GM12878 (cell line): ENCODE data around the gene TRIM45. TPM values are rescaled to one million over a fixed set of nuclear protein-coding genes. Genes with fewer than 3 reads are reported as not detected.

Experiments
- ATAC-seq: fragments of 200-7000 bp; cut with Tn5 transposase; 3 replicates; pipeline ENCODE4 v1.9.1; 2020; ENCODE audit warnings: mild to moderate bottlenecking, moderate library complexity
- BruUV-seq: library from RNA; stranded (reverse); fragments of 400-500 nt; replicated peaks from 2 replicates; lab custom pipeline; 2021; lab: Mats Ljungman, UMichigan
- CTCF ChIA-PET: fragments of 300-600 bp; sonication (Branson Sonifier 250); formaldehyde crosslinking; extraction: SDS; loops from one replicate; lab custom pipeline; 2021; ENCODE audit warnings: inconsistent platforms; lab: Yijun Ruan, JAX
- POLR2A ChIA-PET: fragments of 350-600 bp; formaldehyde crosslinking; extraction: SDS; loops from one replicate; lab custom pipeline; 2021; ENCODE audit warnings: inconsistent platforms; lab: Charles Lee
- RAD21 ChIA-PET: fragments of 300-600 bp; sonication (Branson Sonifier 250); formaldehyde crosslinking; loops from one replicate; lab custom pipeline; 2023; ENCODE audit warnings: antibody characterized with exemption; ENCODE audit not compliant: unreplicated experiment; lab: Charles Lee
- SMC1A ChIA-PET: fragments of 300-600 bp; sonication (Branson Sonifier 250); formaldehyde crosslinking; loops from one replicate; lab custom pipeline; 2023; ENCODE audit not compliant: unreplicated experiment, uncharacterized antibody; lab: Charles Lee
- DNase-seq: peaks from one replicate; pipeline ENCODE4 v3.0.0-alpha.2; 2011; ENCODE audit warnings: low read depth, low spot score
- FAIRE-seq: peaks from 3 replicates; lab custom pipeline; 2011; peaks lifted over from hg19 to GRCh38; lab: Jason Lieb, UNC
- H2AFZ ChIP-seq: 2 replicates; pipeline ENCODE4 v1.6.0; 2011; ENCODE audit warnings: low read depth, low read length, control low read depth; ENCODE audit not compliant: control insufficient read depth
- H3K27ac ChIP-seq: 2 replicates; pipeline ENCODE4 v1.5.1; 2011; ENCODE audit warnings: control low read depth; ENCODE audit not compliant: control insufficient read depth, insufficient read depth
- H3K27me3 ChIP-seq, 2 experiments: replicated peaks in 1 of 2; 2 replicates each; pipeline versions ENCODE4 v1.6.0 to v1.6.1; 2011; ENCODE audit warnings: low read length in 1 of 2; ENCODE audit not compliant: control insufficient read depth in 2 of 2, insufficient read depth in 2 of 2
- H3K36me3 ChIP-seq, 2 experiments: 2 replicates each; pipeline ENCODE4 v1.5.1; 2011; ENCODE audit warnings: low read length in 1 of 2; ENCODE audit not compliant: control insufficient read depth in 2 of 2, insufficient read depth in 2 of 2
- H3K4me1 ChIP-seq: 2 replicates; pipeline ENCODE4 v1.6.1; 2011; ENCODE audit warnings: mild to moderate bottlenecking, low read length, moderate library complexity, mixed read lengths; ENCODE audit not compliant: control insufficient read depth, insufficient read depth
- H3K4me2 ChIP-seq: 2 replicates; pipeline ENCODE4 v1.6.0; 2011; ENCODE audit warnings: control low read depth; ENCODE audit not compliant: control insufficient read depth, insufficient read depth
- H3K4me3 ChIP-seq: fragments of 200-600 bp; sonication (generic); 2 replicates; pipeline ENCODE4 v1.5.1; 2016
- H3K79me2 ChIP-seq: 2 replicates; pipeline ENCODE4 v1.6.0; 2011; ENCODE audit warnings: low read length; ENCODE audit not compliant: control insufficient read depth, insufficient read depth
- H3K9ac ChIP-seq: 2 replicates; pipeline ENCODE4 v1.8.0; 2011; ENCODE audit warnings: low read length, control low read depth, mixed read lengths; ENCODE audit not compliant: control insufficient read depth, insufficient read depth
- H3K9me3 ChIP-seq: replicated peaks from 3 replicates; pipeline ENCODE4 v1.5.1; 2011; ENCODE audit warnings: mild to moderate bottlenecking, low read length; ENCODE audit not compliant: control insufficient read depth, insufficient read depth
- H4K20me1 ChIP-seq: 2 replicates; pipeline ENCODE4 v1.6.0; 2011; ENCODE audit not compliant: control insufficient read depth, insufficient read depth
- EED ChIP-seq: sonication (generic); IDR thresholded peaks from 2 replicates; pipeline ENCODE4 v1.6.1; 2016; ENCODE audit warnings: antibody characterized with exemption, low read depth
- KAT2A ChIP-seq: conservative IDR thresholded peaks from 2 replicates; pipeline ENCODE4 v1.6.1; 2011; ENCODE audit warnings: low read depth, low read length; ENCODE audit not compliant: control insufficient read depth
- STAT1 ChIP-seq: fragments of 450-650 bp; conservative IDR thresholded peaks from 2 replicates; pipeline ENCODE4 v1.6.1; 2014; ENCODE audit warnings: antibody characterized with exemption, mild to moderate bottlenecking
- ZBED1 ChIP-seq: IDR thresholded peaks from 2 replicates; pipeline ENCODE4 v1.6.1; 2016; ENCODE audit warnings: borderline replicate concordance
- ZBTB40 ChIP-seq: fragments of 450-650 bp; IDR thresholded peaks from 2 replicates; pipeline ENCODE4 v1.6.1; 2016; ENCODE audit warnings: mild to moderate bottlenecking, moderate library complexity, borderline replicate concordance
- WGBS: methylation state at CpG from one replicate; pipeline ENCODE4 v1.1.6; 2016; ENCODE audit warnings: low lambda C conversion rate; ENCODE audit not compliant: insufficient replicate concordance, insufficient coverage; ENCODE audit errors: missing lambda C conversion rate; 5-methylcytosine and 5-hydroxymethylcytosine counted together
- in situ Hi-C: fragments of 300-500 bp; cut with MboI; formaldehyde crosslinking; loops from 9 replicates; pipeline ENCODE4 v1.14.3; 2018; ENCODE audit warnings: mixed read lengths
- intact Hi-C: fragments of 100-400 bp; cut with micrococcal nuclease; formaldehyde crosslinking; loops from one replicate; pipeline ENCODE4 v1.14.2; 2022; ENCODE audit not compliant: unreplicated experiment
- polyA plus RNA-seq, 11 experiments: library from polyadenylated mRNA; depleted of rRNA in 4 of 11; unstranded in 6 of 11; stranded (reverse) in 5 of 11; fragments of >200 nt; fragmentation: Nextera tagmentation in 4 of 11; fragmentation: Illumina TruSeq in 1 of 11; extraction: Ambion mirVana in 4 of 11; extraction: Trizol in 1 of 11; gene quantifications; 1 replicate in 1 of 11; 2 replicates in 10 of 11; pipeline versions ENCODE4 v1.2.1 to v1.2.3, GENCODE V29; 2011 to 2016; ENCODE audit warnings: inconsistent platforms in 2 of 11, missing spikeins in 2 of 11, low read depth in 1 of 11
- total RNA-seq, 4 experiments: library from RNA; depleted of rRNA in 3 of 4; stranded (reverse); fragments of >200 nt in 3 of 4; fragmentation: Illumina TruSeq in 1 of 4; extraction: Trizol in 1 of 4; gene quantifications; 2 replicates each; pipeline versions ENCODE4 v1.2.1 to v1.2.3, GENCODE V29; 2013 to 2021

The TRIM45 gene
- total and polyA plus RNA-seq, 10 of the 15 experiments (the other 5 are each of a cell fraction or from before 2014, with no cell fraction given), result 0.31 to 0.86 (median 0.46) TPM

- DNase-seq, result no peak
- WGBS, result 79% methylated on average over 2 of the region's 2 CpGs
- H3K79me2 ChIP-seq, result no peaks in the 10 kb centered on the region
- TF ChIP-seq ZBED1 (no peak), EED (no peak), KAT2A (no peak), ZBTB40 (no peak), STAT1 (no peak)
- TF ChIP-seq, all 136 proteins: peak for 0
- Histone ChIP-seq H3K27me3 (no peaks in the 10 kb centered on the region), H3K4me1 (no peaks in the 10 kb centered on the region), H3K9me3 (no peaks in the 10 kb centered on the region), H3K9ac (no peak overlapping the region), H4K20me1 (no peaks in the 10 kb centered on the region), H2AFZ (no peak overlapping the region), H3K36me3 (no peaks in the 10 kb centered on the region), H3K4me3 (no peak overlapping the region), H3K4me2 (no peak overlapping the region), H3K27ac (no peak overlapping the region)
- ChIA-PET SMC1A (no interaction called here), POLR2A (no interaction called here), RAD21 (no interaction called here), CTCF (no interaction called here)
- FAIRE-seq (no peak), ATAC-seq (no peak)
- in situ Hi-C loops, result no loop called here
- intact Hi-C loops, result no loop called here
- BruUV-seq, result no TSS peak
Measured at GRCh38 chr1:117117697-117118096, 3.9 kb downstream of the TRIM45 start.
